Measurements from ENCODE around the gene IL23A. TPM values are rescaled to one million over a fixed set of nuclear protein-coding genes. Genes with fewer than 3 reads are reported as not detected.

The IL23A gene
- polyA plus RNA-seq, 2 donors, result 2.9 to 32.1 TPM

- no peaks in the 10 kb centered on the region for H3K9me3 ChIP-seq (ENCODE audit: control insufficient read depth in 2 of 2, insufficient read depth in 1 of 2, low read depth in 1 of 2, low read length in 1 of 2)
- no peak overlapping the region for H3K4me3 ChIP-seq (ENCODE audit: low read depth in 1 of 2, low read length in 2 of 2)
- no peak overlapping the region for H3K27ac ChIP-seq (ENCODE audit: low read depth in 2 of 2, low read length in 1 of 2)
- peaks cover 36 to 58% of the 10 kb centered on the region in 2 donors for H3K36me3 ChIP-seq (ENCODE audit: control insufficient read depth in 2 of 2, insufficient read depth in 2 of 2, low read length in 1 of 2)
- no peaks in the 10 kb centered on the region for H3K4me1 ChIP-seq (ENCODE audit: control insufficient read depth in 2 of 2, insufficient read depth in 2 of 2, low read length in 1 of 2)
- H3K27me3 ChIP-seq (ENCODE audit: control insufficient read depth in 1 of 2, insufficient read depth in 2 of 2, low read length in 2 of 2), result no peaks in the 10 kb centered on the region
- WGBS, 2 donors, result 94% methylated on average over 2 of the region's 2 CpGs
Observed at GRCh38 chr12:56351325-56351724, 12.6 kb downstream of the IL23A start.

GRCh38 chr12:56358836-56359532, 20.3 kb downstream of the IL23A start:
- peaks cover 20 to 22% of the 10 kb centered on the region in 2 donors for H3K36me3 ChIP-seq (ENCODE audit: control insufficient read depth in 2 of 2, insufficient read depth in 2 of 2, low read length in 1 of 2)
- H3K27me3 ChIP-seq (ENCODE audit: control insufficient read depth in 1 of 2, insufficient read depth in 2 of 2, low read length in 2 of 2), result no peaks in the 10 kb centered on the region
- H3K27ac ChIP-seq (ENCODE audit: low read depth in 2 of 2, low read length in 1 of 2), result peak overlapping the region in 1 of 2 donors; percentile 71
- no peaks in the 10 kb centered on the region for H3K9me3 ChIP-seq (ENCODE audit: control insufficient read depth in 2 of 2, insufficient read depth in 1 of 2, low read depth in 1 of 2, low read length in 1 of 2)
- no peaks in the 10 kb centered on the region for H3K4me1 ChIP-seq (ENCODE audit: control insufficient read depth in 2 of 2, insufficient read depth in 2 of 2, low read length in 1 of 2)
- H3K4me3 ChIP-seq (ENCODE audit: low read depth in 1 of 2, low read length in 2 of 2), result peak overlapping the region in 1 of 2 donors; percentile 72
- WGBS, 2 donors, result 7 to 10% methylated on average over 1 of the region's 1 CpG

DNA sequence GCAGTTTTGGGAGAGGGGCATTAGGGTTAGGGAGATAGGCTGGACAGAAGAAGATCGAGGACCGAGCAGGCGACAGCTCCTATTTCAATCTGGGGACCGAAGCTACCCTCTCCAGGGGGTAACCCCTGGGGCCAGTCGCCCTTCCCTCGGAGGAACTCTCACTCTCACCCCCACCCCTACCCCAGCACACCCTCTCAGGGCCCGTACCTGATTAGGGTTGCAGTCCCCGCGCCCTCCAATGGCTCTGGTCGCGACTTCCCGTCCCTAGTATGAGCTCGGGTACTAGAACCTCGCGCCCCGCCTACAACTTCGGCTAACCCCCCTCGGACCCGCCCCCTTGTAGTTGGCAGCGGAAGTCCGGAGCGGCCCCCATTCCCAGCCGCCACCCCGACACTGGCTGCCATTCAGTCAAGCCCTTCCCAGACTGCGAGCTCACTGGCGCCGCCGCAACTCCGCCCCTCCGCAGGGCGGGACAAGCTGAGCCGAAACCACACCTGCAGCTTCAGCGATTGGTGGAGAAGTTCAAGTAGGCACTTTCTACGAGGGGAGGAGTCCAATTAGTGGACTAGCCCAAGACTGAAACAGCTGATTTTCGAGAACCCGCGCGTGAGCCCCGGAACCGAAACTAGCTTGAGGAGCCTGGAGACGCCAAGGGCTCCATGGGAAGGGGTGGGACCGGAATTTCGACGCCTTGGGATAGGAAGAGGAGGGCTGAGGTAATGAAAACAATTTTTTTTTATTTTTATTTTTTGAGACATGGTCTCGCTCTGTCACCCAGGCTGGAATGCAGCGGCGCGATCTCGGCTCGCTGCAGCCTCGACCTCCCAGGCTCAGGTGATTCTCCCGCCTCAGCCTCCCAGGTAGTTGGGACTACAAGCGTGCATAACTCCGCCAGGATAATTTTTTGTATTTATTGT, 21.4 kb downstream of the IL23A start, which contains the start of gene STAT2:
Gene STAT2, minus strand, starts transcription at position 257 of the 917 bp plus-strand sequence. CDS start 3,536 bp downstream, outside the sequence.
- no peaks in the 10 kb centered on the region for H3K9me3 ChIP-seq (ENCODE audit: control insufficient read depth in 2 of 2, insufficient read depth in 1 of 2, low read depth in 1 of 2, low read length in 1 of 2)
- H3K27ac ChIP-seq (ENCODE audit: low read depth in 2 of 2, low read length in 1 of 2), result peak within 1 kb of the TSS; percentile 88 to 97
- WGBS, 2 donors, result 0 to 1% methylated on average over 51 to 54 of the region's 54 CpGs
- no peaks in the 10 kb centered on the region for H3K4me1 ChIP-seq (ENCODE audit: control insufficient read depth in 2 of 2, insufficient read depth in 2 of 2, low read length in 1 of 2)
- H3K36me3 ChIP-seq (ENCODE audit: control insufficient read depth in 2 of 2, insufficient read depth in 2 of 2, low read length in 1 of 2), result peaks cover 12 to 13% of the 10 kb centered on the region in 2 donors
- peak within 1 kb of the TSS; percentile 66 to 72 for H3K4me3 ChIP-seq (ENCODE audit: low read depth in 1 of 2, low read length in 2 of 2)
- H3K27me3 ChIP-seq (ENCODE audit: control insufficient read depth in 1 of 2, insufficient read depth in 2 of 2, low read length in 2 of 2), result no peaks in the 10 kb centered on the region

DNA sequence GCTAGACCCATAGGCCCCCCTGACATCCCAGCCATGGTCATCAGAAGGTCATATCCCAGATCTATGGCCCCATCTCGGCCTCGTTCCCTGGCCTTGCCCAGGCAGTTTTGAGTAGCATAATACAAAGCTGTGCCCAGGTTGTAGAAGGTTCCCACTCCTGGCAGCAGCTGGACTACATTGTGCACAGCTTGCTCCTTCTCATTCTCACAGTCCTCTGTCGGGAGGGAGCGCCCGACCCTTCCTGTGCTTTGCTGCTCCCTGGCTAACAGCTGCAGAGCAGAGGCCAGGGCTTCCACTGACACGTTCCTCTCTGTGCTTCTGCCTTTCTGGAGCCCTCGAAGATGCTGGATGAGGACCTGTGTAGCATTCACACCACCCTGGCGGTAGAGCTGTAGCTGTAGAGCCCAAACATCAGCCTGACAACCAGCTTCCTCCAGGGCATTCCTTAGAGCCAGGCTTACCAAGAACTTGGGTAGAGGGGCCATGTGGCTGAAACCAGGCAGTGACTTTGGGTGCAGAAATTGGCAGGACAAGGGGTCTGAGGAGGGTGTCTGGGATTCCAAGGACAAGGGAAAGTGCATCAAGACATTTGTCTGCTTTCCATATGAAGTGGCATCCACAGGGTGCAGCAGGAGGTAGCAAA, 22.9 kb downstream of the IL23A start:
- Histone ChIP-seq H3K36me3 (ENCODE audit: control insufficient read depth in 2 of 2, insufficient read depth in 2 of 2, low read length in 1 of 2) (no peaks in the 10 kb centered on the region), H3K27ac (ENCODE audit: low read depth in 2 of 2, low read length in 1 of 2) (no peak overlapping the region), H3K27me3 (ENCODE audit: control insufficient read depth in 1 of 2, insufficient read depth in 2 of 2, low read length in 2 of 2) (no peaks in the 10 kb centered on the region), H3K4me1 (ENCODE audit: control insufficient read depth in 2 of 2, insufficient read depth in 2 of 2, low read length in 1 of 2) (no peaks in the 10 kb centered on the region), H3K9me3 (ENCODE audit: control insufficient read depth in 2 of 2, insufficient read depth in 1 of 2, low read depth in 1 of 2, low read length in 1 of 2) (no peaks in the 10 kb centered on the region), H3K4me3 (ENCODE audit: low read depth in 1 of 2, low read length in 2 of 2) (no peak overlapping the region)
- 80 to 82% methylated on average over 8 of the region's 8 CpGs for WGBS, 2 donors

- 94 to 96% methylated on average over 10 of the region's 10 CpGs for WGBS, 2 donors
- H3K9me3 ChIP-seq (ENCODE audit: control insufficient read depth in 2 of 2, insufficient read depth in 1 of 2, low read depth in 1 of 2, low read length in 1 of 2), result no peaks in the 10 kb centered on the region
- no peaks in the 10 kb centered on the region for H3K4me1 ChIP-seq (ENCODE audit: control insufficient read depth in 2 of 2, insufficient read depth in 2 of 2, low read length in 1 of 2)
- H3K4me3 ChIP-seq (ENCODE audit: low read depth in 1 of 2, low read length in 2 of 2), result no peak within 1 kb of the TSS
- H3K36me3 ChIP-seq (ENCODE audit: control insufficient read depth in 2 of 2, insufficient read depth in 2 of 2, low read length in 1 of 2), result no peaks in the 10 kb centered on the region
- no peaks in the 10 kb centered on the region for H3K27me3 ChIP-seq (ENCODE audit: control insufficient read depth in 1 of 2, insufficient read depth in 2 of 2, low read length in 2 of 2)
- no peak within 1 kb of the TSS for H3K27ac ChIP-seq (ENCODE audit: low read depth in 2 of 2, low read length in 1 of 2)
Observed at GRCh38 chr12:56362130-56363059, 23.7 kb downstream of the IL23A start, which contains the start of gene APOF. Gene APOF, minus strand, starts transcription at chr12:56362857. Its CDS starts 112 bp downstream, at chr12:56362745.

- Histone ChIP-seq H3K36me3 (ENCODE audit: control insufficient read depth in 2 of 2, insufficient read depth in 2 of 2, low read length in 1 of 2) (no peaks in the 10 kb centered on the region), H3K27ac (ENCODE audit: low read depth in 2 of 2, low read length in 1 of 2) (no peak overlapping the region)
- WGBS, 2 donors, result 85 to 90% methylated on average over 3 of the region's 3 CpGs
Observed at GRCh38 chr12:56366948-56367347, 28.3 kb downstream of the IL23A start.

GRCh38 chr12:56373515-56373914, 34.8 kb downstream of the IL23A start:
- Histone ChIP-seq H3K4me3 (ENCODE audit: low read depth in 1 of 2, low read length in 2 of 2) (no peak overlapping the region), H3K4me1 (ENCODE audit: control insufficient read depth in 2 of 2, insufficient read depth in 2 of 2, low read length in 1 of 2) (no peaks in the 10 kb centered on the region), H3K36me3 (ENCODE audit: control insufficient read depth in 2 of 2, insufficient read depth in 2 of 2, low read length in 1 of 2) (no peaks in the 10 kb centered on the region), H3K27me3 (ENCODE audit: control insufficient read depth in 1 of 2, insufficient read depth in 2 of 2, low read length in 2 of 2) (no peaks in the 10 kb centered on the region), H3K9me3 (ENCODE audit: control insufficient read depth in 2 of 2, insufficient read depth in 1 of 2, low read depth in 1 of 2, low read length in 1 of 2) (no peaks in the 10 kb centered on the region), H3K27ac (ENCODE audit: low read depth in 2 of 2, low read length in 1 of 2) (no peak overlapping the region)
- 88 to 98% methylated on average over 1 of the region's 1 CpG for whole genome bisulfite sequencing, 2 donors

More at GRCh38 chr12:56366948-56367347, 28.3 kb downstream of the IL23A start:
- no peaks in the 10 kb centered on the region for H3K4me1 ChIP-seq (ENCODE audit: control insufficient read depth in 2 of 2, insufficient read depth in 2 of 2, low read length in 1 of 2)
- no peaks in the 10 kb centered on the region for H3K9me3 ChIP-seq (ENCODE audit: control insufficient read depth in 2 of 2, insufficient read depth in 1 of 2, low read depth in 1 of 2, low read length in 1 of 2)
- H3K27me3 ChIP-seq (ENCODE audit: control insufficient read depth in 1 of 2, insufficient read depth in 2 of 2, low read length in 2 of 2), result no peaks in the 10 kb centered on the region
- H3K4me3 ChIP-seq (ENCODE audit: low read depth in 1 of 2, low read length in 2 of 2), result no peak overlapping the region

DNA sequence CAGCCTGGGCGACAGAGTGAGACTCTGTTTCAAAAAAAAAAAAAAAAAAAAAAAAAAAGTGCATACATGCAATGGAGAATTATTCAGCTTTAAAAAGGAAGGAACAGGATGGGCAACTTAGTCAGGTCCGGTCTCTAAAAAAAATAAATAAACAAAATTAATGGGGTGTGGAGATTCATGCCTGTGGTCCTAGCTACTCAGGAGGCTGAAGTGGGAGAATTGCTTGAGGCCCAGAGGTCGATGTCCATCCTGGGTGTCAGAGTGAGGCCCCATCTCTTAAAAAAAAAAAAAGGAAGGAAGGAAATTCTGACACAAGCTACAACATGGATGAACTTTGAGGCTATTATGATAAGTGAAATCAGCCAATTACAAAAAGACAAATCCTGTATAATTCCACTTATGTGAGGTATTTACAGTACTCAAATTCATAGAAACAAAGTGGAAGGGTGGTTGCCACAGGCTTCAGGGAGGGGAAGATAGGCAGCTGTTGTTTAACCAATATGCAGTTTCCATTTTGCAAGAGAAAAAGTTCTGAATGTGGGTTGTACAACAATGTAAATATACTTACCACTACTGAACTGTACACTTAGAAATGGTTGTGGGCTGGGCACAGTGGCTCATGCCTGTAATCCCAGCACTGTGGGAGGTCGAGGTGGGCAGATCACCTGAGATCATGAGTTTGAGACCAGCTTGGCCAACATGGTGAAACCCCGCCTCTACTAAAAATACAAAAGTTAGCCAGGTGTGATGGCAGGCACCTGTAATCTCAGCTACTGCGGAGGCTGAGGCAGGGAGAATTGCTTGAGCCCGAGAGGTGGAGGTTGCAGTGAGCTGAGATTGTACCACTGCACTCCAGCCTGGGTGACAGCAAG, 36.3 kb downstream of the IL23A start:
- H3K9me3 ChIP-seq (ENCODE audit: control insufficient read depth in 2 of 2, insufficient read depth in 1 of 2, low read depth in 1 of 2, low read length in 1 of 2), result no peaks in the 10 kb centered on the region
- H3K27me3 ChIP-seq (ENCODE audit: control insufficient read depth in 1 of 2, insufficient read depth in 2 of 2, low read length in 2 of 2), result no peaks in the 10 kb centered on the region
- 74 to 77% methylated on average over 7 of the region's 7 CpGs for WGBS, 2 donors
- no peaks in the 10 kb centered on the region for H3K36me3 ChIP-seq (ENCODE audit: control insufficient read depth in 2 of 2, insufficient read depth in 2 of 2, low read length in 1 of 2)
- H3K27ac ChIP-seq (ENCODE audit: low read depth in 2 of 2, low read length in 1 of 2), result no peak overlapping the region
- H3K4me1 ChIP-seq (ENCODE audit: control insufficient read depth in 2 of 2, insufficient read depth in 2 of 2, low read length in 1 of 2), result no peaks in the 10 kb centered on the region
- H3K4me3 ChIP-seq (ENCODE audit: low read depth in 1 of 2, low read length in 2 of 2), result no peak overlapping the region

Data from esophagus (tissue), 2 donors.